Upper lobe of right lung (tissue), 1 donor: ENCODE data around the gene SPATA6. TPM values are rescaled to one million over a fixed set of nuclear protein-coding genes. Genes with fewer than 3 reads are reported as not detected.
A peak's percentile ranks its signal among the peaks of the same experiment; 100 is the strongest.
"Not testable (repeated sequence)": the region's sequence is repeated elsewhere in the genome, so short reads cannot be mapped to it uniquely, and the experiment has no call there.

Source experiments
- ATAC-seq: fragments of 200-7000 bp; cut with Tn5 transposase; one replicate; pipeline ENCODE4 v1.9.1; 2020; ENCODE audit warnings: mild to moderate bottlenecking, moderate library complexity
- DNase-seq: peaks from one replicate; pipeline ENCODE4 v3.0.0-alpha.2; 2020
- H3K27ac ChIP-seq: fragments of 200-600 bp; one replicate; pipeline ENCODE4 v1.8.0; 2022
- H3K27me3 ChIP-seq: fragments of 200-600 bp; one replicate; pipeline ENCODE4 v1.8.0; 2022; ENCODE audit warnings: mild to moderate bottlenecking
- H3K36me3 ChIP-seq: fragments of 200-600 bp; one replicate; pipeline ENCODE4 v1.8.0; 2022
- H3K4me1 ChIP-seq: fragments of 200-600 bp; one replicate; pipeline ENCODE4 v1.8.0; 2022
- H3K4me3 ChIP-seq: fragments of 200-600 bp; one replicate; pipeline ENCODE4 v1.8.0; 2022; ENCODE audit warnings: mild to moderate bottlenecking
- H3K9me3 ChIP-seq: fragments of 200-600 bp; one replicate; pipeline ENCODE4 v1.8.0; 2022
- CTCF ChIP-seq: fragments of 200-600 bp; IDR thresholded peaks from one replicate; pipeline ENCODE4 v1.8.0; 2022; ENCODE audit warnings: antibody characterized with exemption
- intact Hi-C: fragments of 100-400 bp; cut with DNase I; formaldehyde crosslinking; loops from one replicate; pipeline ENCODE4 v1.11.0; 2022
- total RNA-seq: library from RNA; stranded (reverse); fragmentation: NEBNext Ultra II Directional; extraction: Animal tissue kit (Norgen Biotek cat#: 25700); gene quantifications from one replicate; pipeline ENCODE4 v1.2.1, GENCODE V29; 2021
- donor health status: DM: no; HTN: yes; CAD: no; lungs with severe emphysema.

The SPATA6 gene
- total RNA-seq, 1 donor from 2014 or later = 19.5 TPM

GRCh38 chr1:48492392-48492791, 20.4 kb upstream of the SPATA6 start:
- TF ChIP-seq CTCF = no peak
- DNase-seq (no peak), ATAC-seq (no peak)
- no peaks in the 10 kb centered on the region for H3K9me3 ChIP-seq
- no peak overlapping the region for H3K4me3 ChIP-seq
- peaks cover 6% of the 10 kb centered on the region for H3K4me1 ChIP-seq
- intact Hi-C loops = no loop called here
- H3K27me3 ChIP-seq = no peaks in the 10 kb centered on the region
- no peak overlapping the region for H3K27ac ChIP-seq
- no peaks in the 10 kb centered on the region for H3K36me3 ChIP-seq

GRCh38 chr1:48488721-48489120, 16.7 kb upstream of the SPATA6 start:
- H3K27ac ChIP-seq = no peak overlapping the region
- no peaks in the 10 kb centered on the region for H3K9me3 ChIP-seq
- H3K27me3 ChIP-seq = no peaks in the 10 kb centered on the region
- intact Hi-C loops = no loop called here
- no peak for TF ChIP-seq CTCF
- H3K4me3 ChIP-seq = no peak overlapping the region
- H3K4me1 ChIP-seq = no peaks in the 10 kb centered on the region
- H3K36me3 ChIP-seq = no peaks in the 10 kb centered on the region
- ATAC-seq = no peak
- no peak for DNase-seq

- no peak for ATAC-seq
- Histone ChIP-seq H3K9me3 (no peaks in the 10 kb centered on the region), H3K27ac (no peak overlapping the region), H3K27me3 (no peaks in the 10 kb centered on the region), H3K36me3 (no peaks in the 10 kb centered on the region), H3K4me1 (no peaks in the 10 kb centered on the region), H3K4me3 (no peak overlapping the region)
- no peak for TF ChIP-seq CTCF
- intact Hi-C loops = no loop called here
- no peak for DNase-seq
Measured at GRCh38 chr1:48480504-48480903, 8.5 kb upstream of the SPATA6 start.

- H3K27ac ChIP-seq, H3K36me3 ChIP-seq, H3K27me3 ChIP-seq, DNase-seq, H3K4me1 ChIP-seq, H3K9me3 ChIP-seq, H3K4me3 ChIP-seq, ATAC-seq, intact Hi-C loops: not testable (repeated sequence)
Measured at GRCh38 chr1:48480023-48480422, 8.0 kb upstream of the SPATA6 start.

- Histone ChIP-seq H3K27me3 (no peaks in the 10 kb centered on the region), H3K4me1 (peaks cover 29% of the 10 kb centered on the region), H3K4me3 (peak overlapping the region; percentile 70), H3K27ac (peak overlapping the region; percentile 88), H3K36me3 (no peaks in the 10 kb centered on the region), H3K9me3 (no peaks in the 10 kb centered on the region)
- DNase-seq (no peak), ATAC-seq (no peak)
- TF ChIP-seq CTCF = no peak
- intact Hi-C loops = no loop called here
Measured at GRCh38 chr1:48472638-48473037, 634 bp upstream of the SPATA6 start.

GRCh38 chr1:48470950-48471690, 884 bp downstream of the SPATA6 start:
- no peak for TF ChIP-seq CTCF
- Histone ChIP-seq H3K9me3 (no peaks in the 10 kb centered on the region), H3K4me1 (peaks cover 29% of the 10 kb centered on the region), H3K27ac (peak overlapping the region; percentile 88), H3K27me3 (no peaks in the 10 kb centered on the region), H3K36me3 (no peaks in the 10 kb centered on the region), H3K4me3 (peak overlapping the region; percentile 70)
- intact Hi-C loops = no loop called here
- DNase-seq (no peak), ATAC-seq (no peak)
